ENCODE results near the gene COX20.

The COX20 gene

DNA sequence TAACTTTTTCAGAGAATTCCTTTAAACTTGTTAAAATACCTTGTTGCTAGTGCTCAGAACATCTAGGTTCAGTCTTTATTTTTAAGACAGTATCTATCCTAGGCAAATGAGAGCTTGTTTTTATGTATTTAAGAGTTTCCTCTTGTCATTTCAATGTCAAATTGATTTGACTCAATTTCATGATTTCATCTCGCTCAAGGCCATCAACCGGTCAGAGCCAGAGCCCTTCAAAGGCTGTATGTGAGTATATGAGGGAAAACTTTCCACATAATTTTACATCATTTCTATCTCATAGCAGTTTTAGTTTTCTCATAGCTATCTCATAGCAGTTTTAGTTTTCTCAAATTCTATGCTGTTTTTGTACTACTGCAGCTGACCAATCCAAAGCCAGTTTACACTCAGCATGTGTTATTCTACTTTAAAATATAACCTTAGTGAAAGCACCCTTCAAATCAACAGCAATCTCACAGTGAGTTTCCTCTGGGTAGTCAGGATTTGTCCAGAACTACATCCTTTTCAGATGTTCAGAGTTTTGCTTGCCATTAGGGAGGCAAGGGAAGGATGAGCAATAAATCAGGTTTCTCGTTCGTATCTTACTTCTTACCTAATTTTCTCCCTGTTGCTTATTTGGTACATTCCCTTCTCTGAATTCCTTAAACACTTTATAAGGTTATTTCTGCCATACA lies 16.2 kb downstream of the COX20 start:
- no peak for DNase-seq (ENCODE audit: low spot score)

DNA sequence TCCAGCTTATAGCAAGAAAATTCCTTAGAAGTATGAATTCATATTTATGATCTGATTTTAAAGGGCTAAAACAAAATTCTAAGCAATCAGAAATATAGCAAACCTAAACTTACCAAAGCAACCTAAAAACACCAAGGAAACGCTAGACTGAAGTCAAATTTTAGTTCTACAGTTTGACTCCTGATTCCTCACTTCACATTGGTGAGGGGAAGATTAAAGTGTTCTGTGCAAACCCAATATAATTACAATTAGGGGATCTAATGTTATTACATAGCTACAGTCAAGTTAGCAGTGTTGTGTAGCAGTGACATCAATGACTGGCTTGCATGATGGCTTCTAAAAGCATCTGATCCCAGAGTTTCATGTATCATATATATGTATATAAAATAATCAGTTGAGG lies 17.2 kb downstream of the COX20 start:
- no peak for DNase-seq (ENCODE audit: low spot score)

DNA sequence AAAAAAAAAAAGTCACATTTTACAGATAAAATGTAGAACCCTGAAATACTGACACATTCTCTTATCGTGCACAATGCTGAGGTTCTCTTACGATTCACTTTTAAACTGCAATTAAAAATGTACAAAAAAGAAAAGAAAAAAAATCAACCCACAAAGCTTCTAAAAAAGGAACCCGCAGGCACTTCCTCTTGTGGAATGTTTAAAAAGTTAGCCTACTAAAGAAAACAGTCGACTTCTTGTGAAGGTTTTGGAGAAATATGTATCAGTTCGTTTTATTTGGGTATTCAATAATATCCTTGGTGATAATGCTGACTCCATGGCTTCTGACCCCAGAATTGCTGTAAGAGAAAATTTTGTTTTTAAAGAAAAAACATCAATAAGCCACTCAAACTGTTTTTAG lies 18.7 kb downstream of the COX20 start:
- no peak for DNase-seq (ENCODE audit: low spot score)

DNA sequence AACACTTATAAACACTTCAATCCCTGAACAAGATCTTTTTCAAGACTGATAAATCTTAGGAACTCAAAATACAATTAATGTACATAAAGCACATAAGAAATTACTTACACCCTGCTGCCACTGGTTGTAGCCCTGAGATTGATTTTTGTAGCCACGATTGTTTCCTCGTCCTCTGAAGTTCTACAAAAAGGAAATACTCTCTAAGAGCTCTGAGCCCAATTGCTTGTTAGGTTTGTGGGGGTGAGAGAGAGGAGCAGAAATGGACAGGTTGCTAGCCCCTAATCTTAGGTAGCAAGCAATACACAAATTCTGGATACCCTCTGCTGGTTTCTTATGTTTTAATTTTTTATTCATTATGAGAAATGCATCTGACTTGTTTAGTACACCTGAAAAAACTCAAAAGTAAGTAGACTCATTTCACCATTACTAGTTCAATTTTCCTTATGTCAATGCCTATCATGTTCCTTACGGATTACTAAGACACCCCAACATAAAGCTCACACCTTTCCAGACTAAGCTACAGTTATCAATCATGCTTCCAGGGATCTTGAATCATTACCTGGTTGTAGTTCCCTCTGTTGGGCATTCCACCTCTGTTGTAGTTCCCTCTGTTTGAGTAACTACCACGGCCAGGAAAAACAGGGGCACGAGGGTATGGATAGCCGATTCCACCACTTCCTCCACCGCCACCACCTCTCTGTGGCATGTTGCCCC lies 19.6 kb downstream of the COX20 start:
- no peak for DNase-seq (ENCODE audit: low spot score)

DNA sequence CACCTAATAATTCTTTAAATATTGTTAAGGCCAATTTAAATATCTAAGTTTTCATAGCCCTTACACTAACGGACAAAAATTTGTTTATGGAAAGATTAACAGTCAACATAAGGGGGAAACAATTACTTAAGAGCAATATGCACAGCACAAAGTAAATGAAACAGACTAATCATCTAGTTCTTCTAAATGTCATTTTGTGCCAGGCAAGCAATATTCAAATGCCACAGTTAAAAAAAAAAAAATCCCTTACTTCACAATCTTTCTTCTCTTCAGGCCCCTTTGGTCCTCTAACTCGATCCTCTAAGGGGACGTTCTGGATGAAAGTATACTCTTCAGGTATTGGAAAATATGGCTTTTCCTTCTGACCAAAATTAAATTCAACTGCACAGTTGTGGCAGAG lies 22.3 kb downstream of the COX20 start:
- no peak for DNase-seq (ENCODE audit: low spot score)

DNA sequence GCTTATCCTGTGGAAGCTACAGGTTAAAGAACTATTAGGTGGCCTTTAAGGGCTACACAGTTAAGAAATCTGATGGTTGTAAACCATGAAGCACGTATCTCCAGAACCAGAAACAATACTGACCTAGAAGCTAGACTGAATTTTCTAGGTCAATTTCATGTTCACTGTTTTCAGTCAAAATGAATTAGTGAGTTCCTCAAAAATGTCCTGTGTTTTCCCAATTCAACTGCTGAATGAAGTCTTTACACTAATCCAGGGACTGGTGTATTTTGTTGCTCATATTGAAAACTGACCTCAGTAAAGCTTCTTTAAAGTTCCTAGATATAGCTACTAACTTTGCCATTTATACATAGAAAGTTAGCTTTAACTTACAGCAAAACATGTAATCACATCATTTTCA lies 22.9 kb downstream of the COX20 start:
- no peak for DNase-seq (ENCODE audit: low spot score)

DNA sequence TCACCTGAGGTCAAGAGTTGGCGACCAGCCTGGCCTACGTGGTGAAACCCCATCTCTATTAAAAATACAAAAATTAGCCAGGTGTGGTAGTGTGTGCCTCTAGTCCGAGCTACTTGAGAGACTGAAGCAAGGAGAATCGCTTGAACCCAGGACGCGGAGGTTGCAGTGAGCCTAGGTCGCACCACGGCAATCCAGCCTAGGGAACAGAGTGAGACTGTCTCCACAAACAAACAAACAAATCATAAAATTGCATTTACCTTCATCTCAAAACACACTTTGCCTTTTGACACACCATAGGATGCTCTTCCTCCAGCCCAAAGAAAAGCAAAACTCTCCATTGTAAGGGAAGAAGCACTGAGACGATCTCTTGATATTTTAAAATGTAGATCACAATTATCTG lies 24.6 kb downstream of the COX20 start:
- DNase-seq (ENCODE audit: low spot score), result no peak

DNA sequence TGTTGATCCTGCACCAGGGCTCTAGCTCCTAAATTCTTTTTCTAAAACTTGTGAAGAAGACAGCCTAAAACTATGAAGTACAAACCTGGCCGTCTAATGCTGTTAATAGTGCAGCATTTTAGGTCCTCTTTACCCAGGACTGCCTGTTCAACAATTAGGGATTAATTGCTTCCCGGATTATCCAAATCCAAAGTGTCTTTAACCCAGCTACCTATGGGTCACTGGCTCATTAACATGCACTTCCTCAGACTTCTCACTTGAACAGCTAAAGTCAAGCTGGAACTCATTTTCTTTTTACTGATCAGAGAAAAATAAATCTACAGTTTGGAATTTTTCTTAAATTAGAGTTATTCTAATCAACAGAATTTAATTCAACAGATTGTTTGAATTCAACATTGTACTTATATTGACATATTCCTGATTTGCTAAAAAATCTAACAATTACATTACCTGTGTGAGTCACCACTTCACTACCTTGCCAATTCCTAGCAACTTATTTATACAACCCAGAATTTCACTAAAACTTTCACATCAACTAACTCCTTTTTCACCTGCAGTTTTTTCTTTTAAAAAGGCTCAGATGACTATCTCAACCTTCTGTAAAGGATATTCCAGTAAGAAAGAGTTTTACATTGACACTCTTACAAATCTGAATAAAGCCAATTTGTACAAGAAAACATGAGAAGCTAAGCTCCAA lies 25.6 kb downstream of the COX20 start:
- DNase-seq (ENCODE audit: low spot score), result no peak

DNA sequence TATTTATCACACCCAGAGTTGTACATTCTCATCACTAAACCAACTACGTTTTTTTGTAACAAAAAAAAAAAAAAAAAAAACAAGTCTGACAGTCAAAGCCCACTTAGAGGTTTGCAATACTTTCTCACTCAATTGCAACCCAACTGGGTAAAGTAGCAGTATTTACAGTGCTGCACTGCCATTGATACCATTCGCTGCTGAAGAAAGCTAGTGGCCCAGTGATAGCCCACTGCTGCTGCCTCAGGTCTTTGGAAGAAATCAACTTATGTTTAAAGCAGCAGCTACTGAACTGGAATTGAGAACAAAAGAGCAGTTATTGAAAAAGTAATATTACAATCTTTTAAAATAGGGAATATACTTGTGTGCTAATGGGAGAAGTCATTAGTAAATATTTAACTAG lies 26.2 kb downstream of the COX20 start:
- no peak for DNase-seq (ENCODE audit: low spot score)

DNA sequence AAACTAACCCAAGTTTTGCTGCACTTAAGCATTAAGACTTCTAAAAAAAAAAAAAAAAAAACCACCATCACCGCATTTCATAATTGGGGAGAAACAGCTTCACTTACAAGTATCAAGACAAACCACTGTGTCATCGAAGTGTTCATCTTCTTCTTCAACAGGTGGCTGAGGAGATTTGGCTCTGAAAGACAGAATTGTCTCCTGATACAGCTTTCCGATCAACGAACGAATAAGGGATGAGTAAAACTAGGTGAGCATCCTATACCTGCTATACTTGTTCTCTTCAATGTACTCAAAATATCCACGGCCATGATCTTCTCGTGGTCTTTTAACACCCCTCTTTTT lies 26.9 kb downstream of the COX20 start:
- peak; percentile 21 for DNase-seq (ENCODE audit: low spot score)

DNA sequence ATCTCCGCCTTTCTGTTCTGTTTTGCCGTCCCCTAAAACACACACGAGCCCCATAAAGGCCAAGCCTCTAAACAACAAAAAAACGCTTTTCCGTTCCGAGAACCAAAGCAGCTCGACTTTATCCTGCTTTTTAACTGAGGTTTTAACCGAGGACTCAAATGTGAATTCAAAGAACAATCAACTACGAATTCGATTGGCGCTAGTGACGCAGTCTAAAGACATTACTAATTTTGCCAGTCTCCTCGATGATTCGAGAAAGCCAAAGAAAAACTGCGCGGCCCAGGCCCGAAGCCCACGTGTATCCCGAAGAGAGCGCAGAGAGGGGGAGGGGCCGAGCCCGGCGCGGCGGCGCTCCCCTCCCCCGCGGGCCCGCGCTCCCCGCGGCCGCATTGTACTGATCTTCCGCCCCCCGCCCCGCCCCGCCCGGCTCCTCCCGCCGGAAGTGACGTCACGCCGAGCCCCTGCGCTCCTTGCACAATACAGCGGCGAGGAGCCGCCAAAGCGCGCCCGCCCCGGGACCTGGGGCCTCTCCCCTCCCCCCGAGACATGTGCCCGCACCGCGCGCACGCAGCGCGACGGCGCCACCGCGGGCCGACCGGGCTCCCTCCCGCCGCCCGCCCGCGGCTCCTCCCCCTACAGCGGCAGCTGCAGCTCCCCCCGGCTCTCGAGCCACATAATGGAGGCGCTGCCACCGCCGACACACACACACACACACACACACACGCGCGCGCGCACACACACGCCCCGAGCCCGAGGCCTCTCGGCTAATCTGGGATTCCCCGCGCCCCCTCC lies 27.4 kb downstream of the COX20 start:
- peak; percentile 95 for DNase-seq (ENCODE audit: low spot score)

DNA sequence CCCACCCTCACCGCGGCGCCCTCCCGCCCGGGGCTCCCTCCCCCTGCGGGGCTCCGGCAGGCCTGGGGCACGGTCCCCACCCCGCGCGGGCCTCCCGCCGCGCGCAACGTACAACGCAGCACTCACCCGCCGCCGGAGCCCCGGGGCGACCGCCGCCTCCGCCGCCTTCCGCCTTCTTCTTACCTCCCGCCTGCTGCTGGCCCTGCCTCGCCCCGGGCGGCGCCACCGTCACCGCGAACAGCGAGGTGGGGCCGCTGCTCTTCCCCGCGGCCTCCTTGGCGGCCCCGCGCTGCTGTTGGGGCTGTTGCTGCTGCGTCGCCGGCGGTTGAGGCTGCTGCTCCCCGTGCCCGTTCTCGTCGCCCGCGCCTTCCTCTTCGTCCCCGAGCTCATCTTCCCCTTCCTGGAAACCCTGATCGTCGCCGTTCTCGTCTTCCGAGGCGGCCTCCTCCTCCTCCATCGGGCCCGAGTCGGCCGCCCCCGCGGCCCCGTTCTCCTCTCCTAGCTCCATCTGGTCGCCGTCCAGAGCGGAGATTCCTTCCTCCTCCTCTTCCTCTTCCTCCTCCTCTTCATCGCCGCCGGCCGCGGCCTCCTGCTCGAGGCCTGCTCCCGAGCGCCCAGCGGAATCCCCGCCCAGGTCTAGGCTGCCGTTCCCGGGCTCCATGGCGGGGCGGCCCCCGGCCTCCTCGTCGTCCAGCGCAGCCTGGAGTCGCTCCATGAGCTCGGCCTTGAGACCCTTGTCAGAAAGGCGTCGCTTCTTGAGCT lies 28.2 kb downstream of the COX20 start:
- no peak for DNase-seq (ENCODE audit: low spot score)

DNA sequence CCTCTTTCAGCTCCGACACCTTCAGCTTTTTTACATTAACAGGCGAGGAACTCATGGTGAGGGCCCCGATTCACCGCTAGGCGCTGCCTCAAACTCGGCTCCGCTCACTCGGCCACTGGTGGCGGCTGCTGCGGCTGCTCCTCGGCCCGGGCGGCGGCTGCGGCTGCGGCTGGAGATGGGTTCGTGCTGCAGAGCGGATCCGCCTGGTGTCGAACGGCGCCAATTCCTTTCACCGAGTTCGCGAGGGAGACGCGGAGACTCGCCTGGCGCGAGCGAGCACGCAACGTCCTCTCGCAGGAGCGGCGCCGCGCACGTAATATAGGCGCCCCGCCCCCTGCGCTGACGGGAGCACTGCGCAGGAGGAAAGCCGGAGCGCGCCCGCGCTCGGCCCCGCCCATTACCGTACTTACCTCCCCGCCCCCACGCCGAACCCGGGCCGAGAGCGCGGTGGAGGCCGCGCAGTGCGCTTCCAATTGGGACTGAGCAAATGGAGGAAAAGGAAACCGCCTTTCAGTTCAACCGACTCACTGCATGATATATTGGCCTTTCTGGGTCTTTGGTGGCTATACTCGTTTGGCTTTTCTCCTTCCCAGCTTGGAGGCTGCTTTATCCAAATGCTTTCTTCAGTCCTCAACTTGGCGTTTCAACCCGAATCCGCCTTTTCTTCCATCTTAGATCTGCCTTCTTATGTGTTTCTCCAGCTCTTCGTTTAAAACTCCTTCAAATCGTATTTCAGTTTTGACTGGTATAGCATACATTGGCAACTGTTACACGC lies 29.0 kb downstream of the COX20 start, which contains the start of gene HNRNPU:
Gene HNRNPU (minus strand): TSS at position 291 of the 775 bp plus-strand sequence. CDS start 236 bp downstream, at position 55.
- peak; percentile 95 for DNase-seq (ENCODE audit: low spot score)

DNA sequence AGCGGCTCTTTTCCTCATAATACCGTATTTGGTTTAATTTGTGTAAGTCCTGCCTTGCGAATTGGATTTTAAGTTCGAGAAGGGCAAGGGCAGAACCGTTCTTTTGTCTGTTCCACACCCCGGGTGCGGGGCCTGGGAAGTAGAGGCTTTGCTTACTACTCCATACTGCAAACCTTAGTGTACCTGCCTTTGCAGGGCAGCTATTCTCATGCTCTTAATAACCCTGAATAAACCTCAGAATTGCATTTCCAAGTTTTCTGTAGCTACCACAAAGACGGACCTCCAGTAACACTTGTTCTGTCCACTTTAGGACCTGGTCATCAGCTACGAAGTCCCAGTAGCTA lies 29.5 kb downstream of the COX20 start:
- DNase-seq (ENCODE audit: low spot score), result peak; percentile 16

DNA sequence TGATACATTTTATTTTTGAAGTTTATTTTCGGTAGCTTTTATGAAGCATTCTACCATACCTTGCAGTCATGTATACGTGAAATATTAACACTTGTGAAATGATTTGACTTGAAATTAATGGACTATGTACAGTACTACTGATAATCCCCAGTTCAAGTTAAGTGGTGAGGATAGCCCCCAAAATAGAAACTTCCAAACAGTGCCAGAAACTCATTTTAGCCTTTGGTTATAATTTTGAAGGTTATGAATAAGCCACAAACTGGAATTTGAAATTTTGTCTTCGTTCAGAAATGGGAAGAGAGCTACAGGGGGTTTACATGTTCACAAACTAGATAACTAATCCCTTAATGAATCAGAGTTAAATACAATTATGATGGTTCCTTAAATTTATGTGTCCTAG lies 30.4 kb downstream of the COX20 start:
- DNase-seq (ENCODE audit: low spot score), result no peak

DNA sequence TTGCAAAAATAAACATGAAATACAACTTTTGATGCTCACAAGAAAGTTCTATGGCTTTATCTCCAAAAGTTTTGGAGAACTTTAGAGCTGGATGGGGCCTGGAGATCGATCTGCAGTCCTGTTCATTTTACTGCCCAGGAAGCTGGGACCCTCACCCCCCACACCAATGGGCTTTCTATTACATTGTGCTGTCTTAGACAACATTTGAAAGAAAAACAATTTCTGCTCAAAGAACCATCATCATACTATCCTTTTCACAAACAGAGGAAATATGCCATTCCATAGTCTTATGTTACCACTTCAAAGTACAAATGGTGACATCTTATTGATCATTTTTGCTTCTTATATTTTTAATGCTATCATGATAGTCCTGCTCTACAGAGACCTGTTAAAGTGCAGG lies 30.9 kb downstream of the COX20 start:
- no peak for DNase-seq (ENCODE audit: low spot score)

DNA sequence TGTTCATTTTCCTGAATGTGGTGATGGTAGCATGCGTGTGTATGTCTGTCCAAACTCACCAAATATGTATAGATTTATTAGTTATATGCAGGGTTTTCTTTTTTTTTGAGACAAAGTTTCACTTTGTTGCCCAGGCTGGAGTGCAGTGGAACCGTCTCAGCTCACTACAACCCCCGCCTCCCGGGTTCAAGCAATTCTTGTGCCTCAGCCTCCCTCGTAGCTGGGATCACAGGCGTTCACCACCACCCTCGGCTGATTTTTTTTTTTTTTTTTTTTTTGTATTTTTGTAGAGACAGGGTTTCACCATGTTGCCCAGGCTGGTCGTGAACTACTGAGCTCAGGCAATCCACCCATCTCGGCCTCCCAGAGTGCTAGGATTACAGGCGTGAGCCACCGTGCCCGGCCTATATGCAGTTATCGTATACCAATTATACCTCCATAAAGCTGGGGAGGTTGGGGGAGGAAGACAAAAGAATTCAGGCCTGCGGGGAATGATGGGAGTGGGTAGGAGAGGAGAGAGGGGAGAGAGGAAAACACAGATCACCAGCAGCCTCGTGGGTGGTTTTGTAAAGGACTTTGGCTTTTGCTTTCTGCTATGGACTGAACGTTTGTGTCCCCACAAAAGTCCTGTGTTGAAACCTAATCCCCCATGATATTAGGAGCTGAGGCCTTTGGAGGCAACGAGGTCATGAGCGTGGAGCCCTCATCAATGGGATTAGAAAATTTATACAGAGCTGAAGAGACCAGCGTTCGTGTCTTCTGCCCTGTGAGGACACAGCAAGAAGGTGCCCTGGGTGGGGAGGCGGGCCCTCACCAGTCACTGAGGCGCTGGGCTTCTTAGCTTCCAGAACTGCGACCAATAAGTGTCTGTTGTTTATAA lies 33.3 kb downstream of the COX20 start:
- no peak for DNase-seq (ENCODE audit: low spot score)

DNA sequence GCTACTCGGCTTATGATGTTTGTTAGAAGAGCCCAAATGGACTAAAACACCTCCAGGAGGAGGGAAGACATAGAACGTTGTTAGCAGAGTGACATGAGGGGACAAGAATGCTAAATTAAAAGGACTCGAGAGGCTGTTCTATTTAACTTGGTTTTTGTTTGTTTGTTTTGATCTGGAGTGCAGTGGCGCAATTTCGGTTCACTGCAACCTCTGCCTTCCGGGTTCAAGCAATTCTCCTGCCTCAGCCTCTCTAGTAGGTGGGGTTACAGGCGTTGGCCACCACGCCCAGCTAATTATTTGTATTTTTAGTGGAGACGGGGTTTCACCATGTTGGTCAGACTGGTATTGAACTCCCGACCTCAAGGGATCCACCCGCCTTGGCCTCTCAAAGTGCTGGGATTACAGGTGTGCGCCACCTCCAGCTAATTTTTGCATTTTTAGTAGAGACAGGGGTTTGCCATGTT lies 33.9 kb downstream of the COX20 start:
- no peak for DNase-seq (ENCODE audit: low spot score)

DNA sequence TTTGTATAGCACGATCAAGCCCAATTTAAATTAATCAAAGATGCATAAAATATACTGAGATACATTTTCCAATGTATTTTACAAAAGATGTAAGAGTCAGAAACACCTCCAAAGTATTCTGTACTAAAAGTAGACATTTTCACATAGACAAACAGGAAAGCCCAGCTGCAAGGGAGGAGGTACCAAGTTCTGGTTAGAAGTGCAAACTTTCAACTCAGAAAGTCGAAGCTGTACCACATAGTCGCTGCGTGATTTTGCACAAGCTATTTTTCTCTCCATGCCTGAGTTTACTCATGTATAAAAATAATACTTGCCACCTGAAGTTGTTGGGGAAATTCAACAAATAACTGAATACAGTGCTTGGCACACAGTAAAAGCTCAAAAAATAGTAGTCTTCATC lies 34.5 kb downstream of the COX20 start:
- no peak for DNase-seq (ENCODE audit: low spot score)
